HepG2 (cell line): ENCODE measurements around the gene SAMD14. TPM values are rescaled to one million over a fixed set of nuclear protein-coding genes. Genes with fewer than 3 reads are reported as not detected.

ENCODE experiments used
- ATAC-seq: fragments of 200-7000 bp; cut with Tn5 transposase; 3 replicates; pipeline ENCODE4 v1.9.1; 2020; ENCODE audit warnings: mild to moderate bottlenecking, moderate library complexity
- BruUV-seq: library from RNA; stranded (reverse); fragments of 400-500 nt; replicated peaks from 2 replicates; lab custom pipeline; 2021; lab: Mats Ljungman, UMichigan
- CTCF ChIA-PET: fragments of 300-600 bp; formaldehyde crosslinking; extraction: SDS; loops from one replicate; lab custom pipeline; 2021; ENCODE audit warnings: low total read pairs, inconsistent platforms, low intra/inter-chr PET ratio; lab: Yijun Ruan, JAX
- POLR2A ChIA-PET: fragments of 350-600 bp; sonication (Branson Sonifier 250); formaldehyde crosslinking; loops from one replicate; lab custom pipeline; 2020; ENCODE audit warnings: antibody characterized with exemption, inconsistent platforms; lab: Yijun Ruan, JAX
- DNase-seq: peaks from one replicate; pipeline ENCODE4 v3.0.0-alpha.2; 2015; ENCODE audit warnings: low spot score
- FAIRE-seq: peaks from 3 replicates; lab custom pipeline; 2011; peaks lifted over from hg19 to GRCh38; lab: Jason Lieb, UNC
- H2AFZ ChIP-seq: one replicate; pipeline ENCODE4 v1.6.1; 2011; ENCODE audit warnings: low read length, inconsistent platforms
- H3K27ac ChIP-seq: fragments of 300-600 bp; 3 replicates; pipeline ENCODE4 v1.8.0; 2011; ENCODE audit warnings: mixed run types, mild to moderate bottlenecking, mixed read lengths, low read length, inconsistent platforms; ENCODE audit not compliant: insufficient read depth; ENCODE audit errors: extremely low read length
- H3K27me3 ChIP-seq, 2 experiments: fragments of 200-600 bp in 1 of 2; 2 replicates in 1 of 2; 3 replicates in 1 of 2; pipeline versions ENCODE4 v1.6.0 to v1.8.0; 2011; ENCODE audit warnings: low read length in 2 of 2, mild to moderate bottlenecking in 2 of 2, moderate library complexity in 2 of 2, inconsistent platforms in 1 of 2; ENCODE audit not compliant: insufficient read depth in 2 of 2, control insufficient read depth in 1 of 2
- H3K36me3 ChIP-seq, 2 experiments: fragments of 200-600 bp in 1 of 2; replicated peaks in 1 of 2; 2 replicates in 1 of 2; 3 replicates in 1 of 2; pipeline versions ENCODE4 v1.5.1 to v1.8.0; 2011; ENCODE audit warnings: low read length in 2 of 2, inconsistent platforms in 1 of 2; ENCODE audit not compliant: insufficient read depth in 2 of 2, control insufficient read depth in 1 of 2
- H3K4me1 ChIP-seq: 2 replicates; pipeline ENCODE4 v1.5.1; 2012; ENCODE audit warnings: low read length, inconsistent platforms; ENCODE audit not compliant: insufficient read depth
- H3K4me2 ChIP-seq: 2 replicates; pipeline ENCODE4 v1.6.0; 2011; ENCODE audit warnings: low read depth, low read length, inconsistent platforms
- H3K4me3 ChIP-seq, 3 experiments: fragments of 200-600 bp in 1 of 3; sonication (generic), shearing (Covaris generic) in 1 of 3; replicated peaks in 1 of 3; 2 replicates each; pipeline ENCODE4 v1.5.1; 2011 to 2016; ENCODE audit warnings: low read length in 3 of 3, inconsistent platforms in 2 of 3, low read depth in 2 of 3, mild to moderate bottlenecking in 2 of 3, control low read depth in 1 of 3, mixed read lengths in 1 of 3; ENCODE audit not compliant: insufficient read depth in 1 of 3
- H3K79me2 ChIP-seq: one replicate; pipeline ENCODE4 v1.6.1; 2011; ENCODE audit warnings: low read length, inconsistent platforms; ENCODE audit not compliant: insufficient read depth
- H3K9ac ChIP-seq: 2 replicates; pipeline ENCODE4 v1.6.0; 2011; ENCODE audit warnings: mild to moderate bottlenecking, low read depth, low read length, inconsistent platforms; ENCODE audit not compliant: insufficient read depth
- H3K9me3 ChIP-seq: 2 replicates; pipeline ENCODE4 v1.5.1; 2012; ENCODE audit warnings: mild to moderate bottlenecking, low read length
- H4K20me1 ChIP-seq: 2 replicates; pipeline ENCODE4 v1.6.0; 2011; ENCODE audit warnings: inconsistent platforms, mild to moderate bottlenecking, low read length, moderate library complexity; ENCODE audit not compliant: insufficient read depth
- CCAR2 ChIP-seq: fragments of 200-400 bp; formaldehyde crosslinking; optimal IDR thresholded peaks from 2 replicates; pipeline ENCODE3; 2018; ENCODE audit warnings: low read depth, mild to moderate bottlenecking, low read length, moderate library complexity
- FOXA1 ChIP-seq, 2 experiments: fragments of 450-650 bp in 1 of 2; sonication (generic) in 1 of 2; formaldehyde crosslinking in 1 of 2; IDR thresholded peaks; 2 replicates each; pipeline versions ENCODE4 v1.4.0 to v1.6.1; 2016 to 2020; ENCODE audit warnings: missing genetic modification reagents in 1 of 2
- HIC2 ChIP-seq: sonication (generic); formaldehyde crosslinking; IDR thresholded peaks from 2 replicates; pipeline ENCODE4 v1.9.0; 2022; ENCODE audit warnings: low read depth, missing genetic modification reagents
- HINFP ChIP-seq: sonication (generic); formaldehyde crosslinking; IDR thresholded peaks from 2 replicates; pipeline ENCODE4 v1.4.0; 2020; ENCODE audit warnings: low read depth, mild to moderate bottlenecking, missing genetic modification reagents
- JUND ChIP-seq: sonication (generic); formaldehyde crosslinking; IDR thresholded peaks from 2 replicates; pipeline ENCODE4 v1.8.0; 2022; ENCODE audit warnings: mild to moderate bottlenecking, missing genetic modification reagents
- KLF15 ChIP-seq: sonication (generic); formaldehyde crosslinking; IDR thresholded peaks from 2 replicates; pipeline ENCODE4 v1.8.1; 2023; ENCODE audit warnings: borderline replicate concordance, mild to moderate bottlenecking, inconsistent platforms, missing genetic modification reagents, mixed read lengths
- ZNF768 ChIP-seq: sonication (generic); formaldehyde crosslinking; IDR thresholded peaks from 2 replicates; pipeline ENCODE4 v1.4.0; 2020; ENCODE audit warnings: missing genetic modification reagents
- whole genome bisulfite sequencing: methylation state at CpG from one replicate; pipeline ENCODE4 v1.1.6; 2017; ENCODE audit warnings: low lambda C conversion rate; 5-methylcytosine and 5-hydroxymethylcytosine counted together
- in situ Hi-C: cut with HindIII; loops from 2 replicates; pipeline ENCODE4 v1.10.0; 2017; ENCODE audit warnings: low pct_unique_long_range_greater_than_20kb; ENCODE audit not compliant: extremely low pct_ligation_motif_present
- intact Hi-C: fragments of 100-400 bp; cut with micrococcal nuclease; formaldehyde crosslinking; loops from one replicate; pipeline ENCODE4 v1.10.0; 2022; ENCODE audit not compliant: unreplicated experiment
- polyA plus RNA-seq, 8 experiments: library from polyadenylated mRNA; depleted of rRNA in 3 of 8; stranded (reverse) in 7 of 8; unstranded in 1 of 8; fragments of >200 nt; fragmentation: Illumina TruSeq in 4 of 8; extraction: Trizol in 4 of 8; gene quantifications; 2 replicates each; pipeline versions ENCODE4 v1.2.1 to v1.2.3, GENCODE V29; 2011 to 2016; ENCODE audit warnings: low read depth in 4 of 8, missing spikeins in 1 of 8, mixed read lengths in 1 of 8; ENCODE audit not compliant: insufficient read depth in 1 of 8
- total RNA-seq, 5 experiments: library from RNA; depleted of rRNA; stranded (reverse); fragments of >200 nt; fragmentation: Illumina TruSeq; extraction: Trizol; gene quantifications; 2 replicates each; pipeline ENCODE4 v1.2.3, GENCODE V29; 2016; ENCODE audit warnings: low read depth in 1 of 5
- TF ChIP-seq, protein P1 (sequence below): sonication (generic); formaldehyde crosslinking; IDR thresholded peaks from 2 replicates; pipeline ENCODE4 v1.8.0; 2022; ENCODE audit warnings: missing genetic modification reagents, mild to moderate bottlenecking, moderate library complexity, borderline replicate concordance

The SAMD14 gene
- total and polyA plus RNA-seq, 2 of the 13 experiments (the other 11 are each of a cell fraction or from before 2014, with no cell fraction given) = 0.07 to 0.22 TPM

DNA sequence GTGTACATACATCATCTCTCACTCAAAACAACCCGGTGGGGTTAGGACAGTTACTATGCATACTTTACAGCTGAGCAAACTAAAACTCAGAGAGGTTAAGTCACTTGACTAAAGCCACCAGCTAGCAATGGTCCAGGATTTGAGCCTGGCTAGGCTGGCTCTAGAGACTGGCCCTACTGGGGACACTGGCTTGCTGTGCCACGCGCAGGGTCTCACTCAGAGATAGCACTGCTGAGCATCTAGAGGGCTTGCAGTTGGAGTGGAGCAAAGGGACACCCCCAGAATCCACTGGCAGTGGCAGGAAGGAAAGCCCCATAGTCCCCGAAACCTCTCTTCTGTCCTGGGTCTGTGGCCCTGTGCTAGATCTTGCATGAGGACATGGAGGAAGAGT, 11.1 kb downstream of the SAMD14 start:
- no peak overlapping the region for H3K4me2 ChIP-seq
- no peak for FAIRE-seq
- peaks cover 1 to 54% of the 10 kb centered on the region in 2 experiments; a peak in 4 of 5 replicates for H3K27me3 ChIP-seq
- DNase-seq = no peak
- H4K20me1 ChIP-seq = no peaks in the 10 kb centered on the region
- POLR2A ChIA-PET = interaction anchor here (1.3 kb wide), 1 partner anchor 14 kb away, joined by 6 read pairs; no protein-coding TSS in a partner anchor
- H3K4me1 ChIP-seq = peaks cover 63% of the 10 kb centered on the region
- in situ Hi-C loops = loop anchor here (5.0 kb wide), 1 partner anchor 43 kb away; no protein-coding TSS in a partner anchor
- peak; percentile 91 for TF ChIP-seq ZNF768 (CRISPR knock-in tag)
- no peak for TF ChIP-seq KLF15
- no peak overlapping the region for H2AFZ ChIP-seq
- WGBS = 13% methylated on average over 2 of the region's 4 CpGs
- H3K4me3 ChIP-seq = no peak overlapping the region
- H3K27ac ChIP-seq = no peak overlapping the region
- ATAC-seq = no peak
- no peak overlapping the region for H3K9ac ChIP-seq
- H3K9me3 ChIP-seq = no peaks in the 10 kb centered on the region
- intact Hi-C loops = loop anchor here (1.0 kb wide), 1 partner anchor 42 kb away; no protein-coding TSS in a partner anchor
- H3K79me2 ChIP-seq = no peaks in the 10 kb centered on the region
- BruUV-seq = no TSS peak
- H3K36me3 ChIP-seq = no peaks in the 10 kb centered on the region
- CTCF ChIA-PET = no interaction called here

- Histone ChIP-seq H3K36me3 (no peaks in the 10 kb centered on the region), H3K4me1 (peaks cover 63% of the 10 kb centered on the region), H3K4me2 (0 out of 2 replicates have a peak overlapping the region, but pooled peaks have one; percentile 28), H3K79me2 (no peaks in the 10 kb centered on the region)
- FAIRE-seq = no peak
- no peak for DNase-seq
- TF ChIP-seq JUND (CRISPR knock-in tag) (no peak), HINFP (CRISPR knock-in tag) (no peak), CCAR2 (no peak), HIC2 (CRISPR knock-in tag) (0 out of 2 replicates have a peak, but pooled peaks have one; percentile 16), FOXA1 (IDR thresholded peaks at IDR 0.05) (no peak), FOXA1 (CRISPR knock-in tag; IDR thresholded peaks at IDR 0.05) (peak; percentile 16; the same call in 1 of the 2 replicates)
- TF ChIP-seq, protein P1, sequence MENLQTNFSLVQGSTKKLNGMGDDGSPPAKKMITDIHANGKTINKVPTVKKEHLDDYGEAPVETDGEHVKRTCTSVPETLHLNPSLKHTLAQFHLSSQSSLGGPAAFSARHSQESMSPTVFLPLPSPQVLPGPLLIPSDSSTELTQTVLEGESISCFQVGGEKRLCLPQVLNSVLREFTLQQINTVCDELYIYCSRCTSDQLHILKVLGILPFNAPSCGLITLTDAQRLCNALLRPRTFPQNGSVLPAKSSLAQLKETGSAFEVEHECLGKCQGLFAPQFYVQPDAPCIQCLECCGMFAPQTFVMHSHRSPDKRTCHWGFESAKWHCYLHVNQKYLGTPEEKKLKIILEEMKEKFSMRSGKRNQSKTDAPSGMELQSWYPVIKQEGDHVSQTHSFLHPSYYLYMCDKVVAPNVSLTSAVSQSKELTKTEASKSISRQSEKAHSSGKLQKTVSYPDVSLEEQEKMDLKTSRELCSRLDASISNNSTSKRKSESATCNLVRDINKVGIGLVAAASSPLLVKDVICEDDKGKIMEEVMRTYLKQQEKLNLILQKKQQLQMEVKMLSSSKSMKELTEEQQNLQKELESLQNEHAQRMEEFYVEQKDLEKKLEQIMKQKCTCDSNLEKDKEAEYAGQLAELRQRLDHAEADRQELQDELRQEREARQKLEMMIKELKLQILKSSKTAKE = 0 out of 2 replicates have a peak, but pooled peaks have one; percentile 23
- TF ChIP-seq, all 625 proteins: peak for 3
- H3K27ac ChIP-seq = no peak overlapping the region
- ATAC-seq = peak; percentile 23
- peaks cover 1 to 48% of the 10 kb centered on the region in 2 experiments; a peak in 4 of 5 replicates for H3K27me3 ChIP-seq
- H3K9ac ChIP-seq = no peak overlapping the region
- no peaks in the 10 kb centered on the region for H4K20me1 ChIP-seq
- BruUV-seq = no TSS peak
- ChIA-PET CTCF (no interaction called here), POLR2A (interaction anchor here (1.5 kb wide), 1 partner anchor 16 kb away, joined by 4 read pairs; no protein-coding TSS in a partner anchor)
- H3K9me3 ChIP-seq = no peaks in the 10 kb centered on the region
- intact Hi-C loops = loop anchor here (1.0 kb wide), 1 partner anchor 43 kb away; no protein-coding TSS in a partner anchor
- in situ Hi-C loops = loop anchor here (5.0 kb wide), 1 partner anchor 44 kb away; no protein-coding TSS in a partner anchor
- 25% methylated on average over 13 of the region's 23 CpGs for whole genome bisulfite sequencing
- H3K4me3 ChIP-seq = no peak overlapping the region; a peak in 1 of 6 replicates
- H2AFZ ChIP-seq = no peak overlapping the region
Observed at GRCh38 chr17:50118076-50118827, 11.7 kb downstream of the SAMD14 start.
